Stimulated activated CD8-positive, alpha-beta memory T cell treated with anti-CD3 and anti-CD28 coated beads, Interleukin-4, amount 100 ng/mL, for 1 hour (primary cell): Measurements from ENCODE around the gene SRGAP2B.
"Not testable (repeated sequence)": the region's sequence is repeated elsewhere in the genome, so short reads cannot be mapped to it uniquely, and the experiment has no call there.

Source experiments
- DNase-seq, 2 donors: peaks; one replicate each; pipeline ENCODE4 v3.0.0-alpha.2; 2020; ENCODE audit warnings: low read depth in 2 of 2, low spot score in 1 of 2

SRGAP2B gene

DNA sequence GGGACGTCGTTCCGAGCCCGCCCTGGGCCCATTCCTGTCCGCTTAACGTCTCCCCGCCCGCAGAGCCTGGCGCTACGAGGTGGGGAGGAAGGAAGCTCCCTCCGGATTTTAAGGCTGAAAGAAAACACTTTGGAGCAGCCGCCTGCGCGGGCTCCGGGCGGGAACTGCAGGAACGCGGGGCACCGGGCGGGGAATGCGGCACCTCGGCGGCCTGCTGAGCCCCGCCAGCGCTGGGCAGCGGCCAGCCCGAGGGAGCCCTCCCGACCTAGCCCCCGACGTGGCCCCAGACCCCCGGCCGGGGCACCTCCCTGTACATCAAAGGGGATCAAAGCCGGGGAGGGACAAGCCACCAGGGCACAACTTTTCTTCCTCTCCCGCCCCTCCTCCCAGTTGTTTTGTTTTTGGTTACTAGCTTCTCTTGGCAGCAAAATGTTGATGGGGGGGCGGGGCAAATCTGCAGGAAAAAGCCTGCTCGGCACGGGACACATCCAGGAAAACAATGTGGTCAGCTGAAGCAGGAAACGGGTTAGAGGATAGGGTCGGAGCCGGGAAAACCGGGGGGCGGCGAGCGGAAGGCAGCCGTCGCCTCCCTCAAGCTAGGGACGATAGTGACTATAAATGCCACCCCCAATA, 1.5 kb downstream of the SRGAP2B start:
- not testable (repeated sequence) for DNase-seq

DNA sequence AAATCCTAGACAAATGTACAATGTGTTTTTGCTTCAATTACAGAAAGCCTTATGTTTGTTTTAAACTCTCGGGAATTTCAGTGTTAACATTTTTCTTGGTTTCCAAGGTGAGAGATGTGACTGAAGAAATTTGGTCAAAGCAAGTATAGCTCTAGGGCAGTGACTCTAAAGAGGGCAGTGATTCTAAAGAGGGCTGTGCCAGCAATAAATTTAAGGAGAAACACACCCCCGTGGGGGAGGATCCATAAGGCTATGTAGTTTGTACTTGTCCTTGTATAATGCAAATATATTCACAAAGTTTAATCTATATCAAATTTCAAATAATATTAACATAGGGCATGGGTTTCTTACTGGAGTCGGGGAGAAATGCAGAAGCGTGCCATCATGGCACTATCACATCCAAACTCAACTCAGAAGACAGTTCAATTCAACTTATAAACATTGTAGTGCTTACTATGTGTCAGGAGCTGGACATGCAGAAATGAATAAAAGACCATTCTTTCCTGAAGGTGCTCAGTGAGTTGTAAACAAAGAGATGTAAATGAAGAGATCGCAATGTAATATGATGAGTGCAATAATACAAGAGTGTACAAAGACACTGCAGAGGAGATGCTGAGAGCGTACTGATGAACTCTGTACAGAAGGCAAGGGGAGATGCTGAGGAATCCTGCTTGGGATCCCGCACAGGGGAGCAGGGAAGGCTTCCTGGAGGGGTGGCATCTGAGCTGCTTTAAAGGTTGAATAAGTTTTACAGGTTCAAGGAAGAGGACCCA, 12.5 kb downstream of the SRGAP2B start:
- not testable (repeated sequence) for DNase-seq

DNA sequence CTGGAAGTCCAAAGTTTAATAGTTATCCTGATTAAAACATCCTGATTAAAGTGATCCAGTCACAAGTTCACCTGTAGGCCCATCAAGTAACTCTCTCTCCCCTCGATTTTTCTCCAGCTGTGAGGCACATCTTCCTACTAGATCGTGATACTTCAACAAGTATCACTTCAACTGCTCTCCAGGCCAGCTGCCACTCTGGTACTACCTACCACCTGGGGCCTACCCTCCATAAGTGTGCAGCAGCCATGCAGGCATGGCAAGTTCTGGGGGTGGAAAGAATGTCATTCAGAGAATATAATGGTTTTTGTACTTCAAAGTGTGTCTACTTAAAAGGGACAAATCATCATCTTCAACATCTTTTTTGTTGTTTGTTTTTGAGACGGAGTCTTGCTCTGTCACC, 14.9 kb downstream of the SRGAP2B start:
- DNase-seq = not testable (repeated sequence)

DNA sequence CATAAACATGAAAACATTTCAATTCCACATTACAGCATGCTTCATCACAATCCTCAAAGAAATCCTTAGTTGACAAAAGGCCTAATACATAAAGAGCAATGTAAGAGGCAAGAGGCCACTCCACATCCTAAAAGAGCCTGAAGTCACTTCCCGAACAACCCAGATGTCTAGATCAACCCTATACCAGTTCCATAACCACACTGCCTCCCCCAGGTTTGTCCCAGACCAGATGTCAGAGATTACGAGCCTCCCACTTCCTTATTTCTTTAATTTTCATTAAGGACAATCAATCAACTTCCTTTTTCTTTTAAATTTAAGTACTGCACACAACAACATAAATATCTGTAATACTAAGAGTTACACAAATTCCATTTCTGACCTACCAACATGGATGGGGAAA, 15.4 kb downstream of the SRGAP2B start:
- DNase-seq = not testable (repeated sequence)

DNA sequence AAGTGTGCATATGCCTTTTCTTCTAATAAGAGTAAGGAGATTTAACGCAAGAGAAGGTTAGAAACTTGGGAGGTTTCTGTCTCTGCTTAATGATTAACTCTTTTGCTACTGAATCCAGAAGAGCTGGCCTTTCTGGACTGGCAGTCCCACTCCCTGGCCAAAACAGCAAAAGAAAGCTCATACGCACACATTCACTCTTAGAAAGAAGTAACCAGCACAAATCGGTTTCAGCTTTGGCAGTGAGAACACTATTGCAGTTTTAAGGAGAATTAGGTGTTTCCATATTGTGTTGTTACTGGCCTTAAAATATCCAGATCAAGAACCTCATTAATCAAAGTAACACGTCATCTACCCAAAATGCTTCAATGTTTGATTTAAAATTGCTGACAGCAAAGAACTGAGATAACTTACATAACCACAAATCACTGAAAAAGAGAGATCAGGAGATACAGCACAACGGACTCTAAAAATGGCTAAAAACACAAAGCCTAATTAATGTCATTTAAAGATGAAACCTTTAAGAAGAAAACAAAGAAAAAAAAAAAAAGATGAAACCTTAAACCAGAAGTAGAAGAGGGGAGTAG, 16.2 kb downstream of the SRGAP2B start:
- not testable (repeated sequence) for DNase-seq

DNA sequence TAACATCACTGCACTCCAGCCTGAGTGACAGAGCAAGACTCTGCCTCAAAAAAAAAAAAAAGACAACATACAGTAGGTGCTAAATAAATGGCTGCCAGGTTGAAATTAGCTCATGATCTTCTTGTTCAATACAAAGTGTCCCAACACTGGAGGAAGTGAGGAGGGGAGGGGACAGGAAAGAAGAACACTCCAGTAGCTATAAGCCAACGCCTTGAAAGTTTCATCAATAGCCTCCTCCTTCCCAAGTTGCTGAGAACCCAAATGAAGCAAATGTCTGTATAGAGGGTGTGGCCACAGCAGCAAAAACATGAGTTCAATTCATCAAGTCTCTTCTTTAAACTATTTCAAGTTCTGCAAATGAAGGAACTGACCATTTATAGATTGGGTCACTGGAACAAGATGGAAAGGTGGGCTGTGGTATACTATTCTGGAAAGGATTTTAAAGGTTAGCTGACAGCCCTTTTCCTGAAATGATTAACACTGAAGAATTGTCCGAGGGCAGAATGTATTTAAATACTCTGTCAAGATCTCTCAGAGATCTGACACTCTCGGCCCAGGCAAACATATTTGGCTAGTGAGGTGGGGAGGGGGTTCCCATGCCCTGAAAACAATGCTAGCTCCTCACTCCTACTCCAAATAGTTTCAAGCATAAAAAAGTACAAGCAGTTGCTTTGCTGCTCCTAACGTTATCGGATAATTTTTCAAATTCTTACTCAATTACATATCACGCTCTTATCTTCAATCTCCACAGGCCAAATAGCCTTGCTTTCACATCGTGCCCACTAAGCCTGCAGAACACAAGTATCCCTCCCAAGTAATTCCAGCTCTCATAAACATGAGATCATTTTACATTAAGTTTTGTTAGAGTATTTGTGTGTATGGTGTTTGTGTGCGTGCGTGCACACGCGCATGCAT, 17.0 kb downstream of the SRGAP2B start:
- DNase-seq = not testable (repeated sequence)

DNA sequence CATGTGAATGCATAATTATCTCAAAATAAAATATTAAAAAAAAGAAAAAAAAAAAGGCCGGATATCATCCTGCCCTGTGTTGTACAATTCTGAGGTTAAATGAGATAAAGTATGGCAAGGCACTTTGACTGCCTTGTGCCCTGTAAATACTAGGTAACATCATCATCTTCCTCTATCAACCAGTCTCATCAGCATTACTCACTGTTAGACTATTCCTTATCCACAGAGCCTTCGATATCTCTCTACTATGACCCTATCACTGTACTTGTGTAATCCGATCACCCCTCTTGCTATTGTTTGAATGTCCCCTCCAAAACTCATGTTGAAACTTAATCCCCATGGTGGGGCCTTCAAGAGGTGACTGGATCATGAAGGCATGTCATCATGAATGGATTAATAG, 18.3 kb downstream of the SRGAP2B start:
- DNase-seq = not testable (repeated sequence)

DNA sequence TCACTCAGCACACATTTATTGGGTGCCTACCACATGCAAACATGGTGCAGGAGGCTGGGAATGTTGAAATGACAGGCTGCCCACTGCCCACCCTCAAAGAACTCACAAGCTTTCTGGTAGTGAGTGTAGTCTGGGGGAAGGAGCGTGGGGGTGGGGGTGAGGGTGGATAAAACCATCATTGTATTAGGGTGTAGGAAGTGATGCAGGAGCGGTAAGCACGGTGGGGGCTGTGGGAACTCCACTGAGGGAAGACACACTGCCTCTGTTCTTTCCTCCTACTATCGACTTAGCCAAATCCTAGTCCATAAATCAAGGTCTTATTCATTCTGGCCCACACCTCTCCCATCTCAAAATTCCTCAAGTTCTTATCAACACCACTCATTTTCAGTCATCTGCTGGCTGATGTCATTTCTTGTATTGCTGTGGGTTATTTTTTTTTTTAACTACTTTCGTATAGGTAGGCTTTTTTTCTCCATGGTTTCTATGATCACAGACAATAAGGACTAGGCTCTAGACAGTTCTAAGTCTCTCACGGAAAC, 21.0 kb downstream of the SRGAP2B start:
- DNase-seq = not testable (repeated sequence)

DNA sequence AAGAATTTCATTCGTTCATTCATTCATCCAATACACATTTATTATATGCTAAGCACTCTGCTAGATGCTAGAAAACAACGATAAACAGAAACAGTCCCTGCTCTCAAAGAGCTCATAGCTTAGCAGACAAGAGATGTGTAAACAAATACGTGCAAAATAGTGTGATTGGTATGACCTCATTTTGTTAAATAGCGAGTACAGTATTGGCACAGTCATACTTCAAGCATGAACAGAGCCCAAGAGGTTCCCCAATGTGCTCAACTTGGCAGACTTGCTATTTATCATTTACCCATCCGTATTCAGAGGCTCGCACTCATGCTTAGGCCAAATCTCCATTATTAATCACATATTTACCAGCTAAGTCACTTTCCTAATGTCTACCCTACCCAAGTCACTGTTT, 23.6 kb downstream of the SRGAP2B start:
- DNase-seq = not testable (repeated sequence)

DNA sequence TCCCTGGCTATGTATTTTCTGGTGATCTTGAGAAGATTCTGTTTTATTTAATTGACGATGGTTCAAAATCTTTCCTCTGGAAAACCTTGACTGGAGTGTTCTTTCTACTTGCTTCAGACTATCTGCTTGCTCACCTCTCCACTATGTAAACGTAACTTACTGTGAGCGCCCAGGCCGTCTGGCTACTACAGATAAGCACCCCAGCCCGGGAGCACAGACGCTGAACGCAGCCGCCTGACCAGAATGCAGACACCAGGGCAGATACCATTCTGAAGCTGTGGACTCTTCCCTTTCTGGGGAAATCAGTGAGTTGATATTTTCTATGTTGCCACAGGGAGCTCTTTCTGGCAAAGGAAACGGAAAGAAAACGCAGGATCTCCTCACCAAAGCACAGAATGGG, 28.6 kb downstream of the SRGAP2B start:
- DNase-seq = not testable (repeated sequence)

DNA sequence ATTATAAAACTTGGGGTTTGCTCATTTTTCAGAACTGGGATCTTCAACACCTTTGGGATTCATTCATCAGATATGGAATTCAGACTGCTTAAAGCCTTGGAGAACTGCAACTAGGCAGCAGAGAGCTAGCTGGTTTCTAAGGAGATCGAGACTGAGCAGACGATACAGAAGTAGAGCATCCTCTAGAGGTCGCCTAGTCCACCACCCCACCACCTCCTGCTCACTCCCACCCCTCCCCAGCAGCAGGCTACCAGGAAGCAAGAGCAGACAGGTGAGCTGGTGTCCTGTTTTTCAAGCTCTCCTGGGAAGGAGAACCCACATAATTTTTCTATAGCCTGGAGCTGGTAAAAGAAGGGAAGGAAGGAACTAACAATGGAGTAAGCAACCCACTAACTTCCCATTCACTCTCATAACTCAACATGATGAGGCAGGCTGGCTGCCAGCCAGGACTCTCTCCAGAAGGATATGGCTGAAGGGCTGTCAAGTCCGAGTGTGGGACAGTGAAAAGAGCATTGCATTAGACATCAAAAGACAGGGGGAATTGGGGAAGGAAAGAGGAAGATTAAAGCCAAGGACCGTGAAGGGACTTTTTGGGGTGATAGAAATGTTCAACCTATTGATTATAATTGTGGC, 29.8 kb downstream of the SRGAP2B start:
- not testable (repeated sequence) for DNase-seq

DNA sequence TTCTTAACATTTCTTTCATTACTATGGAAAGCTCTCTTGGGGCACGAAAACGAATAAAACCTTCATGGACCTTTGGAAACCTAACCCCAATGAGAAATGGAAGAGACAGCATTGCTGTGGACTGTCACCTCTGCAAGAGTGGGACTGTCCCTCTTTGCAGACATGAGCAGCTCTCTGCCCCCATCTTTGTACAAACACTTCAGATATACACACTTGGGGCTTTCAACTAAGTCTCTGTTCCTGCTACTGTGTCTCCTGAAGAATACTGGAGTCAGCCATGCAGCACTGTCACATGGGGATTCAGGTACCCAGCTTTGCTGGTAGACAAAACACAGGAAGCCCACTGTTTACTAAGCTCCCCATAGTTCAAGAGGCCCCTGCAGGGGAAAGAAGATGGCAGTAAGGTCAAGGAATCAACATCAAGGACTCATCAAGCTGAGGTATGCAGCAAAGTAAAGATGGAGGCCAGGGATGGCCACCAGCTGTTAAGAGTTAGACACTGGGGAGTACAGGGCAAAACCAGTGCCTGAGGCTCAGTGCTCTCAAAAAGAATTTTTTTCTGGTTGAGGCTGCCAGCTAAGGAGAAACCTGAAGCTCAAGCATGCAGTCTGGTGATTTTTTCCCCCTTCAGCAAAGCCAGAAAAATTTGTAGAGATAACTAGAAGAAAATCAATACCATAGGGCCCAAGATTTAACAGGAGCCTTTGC, 31.0 kb downstream of the SRGAP2B start:
- DNase-seq = not testable (repeated sequence)

DNA sequence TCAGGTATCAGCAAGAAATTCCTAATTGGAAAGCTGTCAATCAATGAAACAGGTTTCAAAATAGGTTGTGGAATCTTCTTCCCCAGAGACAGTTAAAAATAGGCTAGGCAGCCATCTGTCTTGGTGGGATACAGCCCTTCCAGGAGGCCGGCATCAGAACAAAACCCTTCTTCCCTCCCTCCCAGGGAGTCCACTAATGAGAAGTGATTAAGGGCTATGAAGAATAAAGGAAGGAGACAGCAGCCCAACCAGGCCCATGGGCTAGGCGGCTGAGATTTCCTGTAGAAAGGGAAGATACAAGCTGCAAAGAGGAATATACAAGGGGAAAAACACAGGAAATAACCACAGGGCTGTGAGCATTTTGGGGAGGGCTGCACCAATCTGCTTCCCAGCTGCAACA, 31.8 kb downstream of the SRGAP2B start:
- DNase-seq = not testable (repeated sequence)

DNA sequence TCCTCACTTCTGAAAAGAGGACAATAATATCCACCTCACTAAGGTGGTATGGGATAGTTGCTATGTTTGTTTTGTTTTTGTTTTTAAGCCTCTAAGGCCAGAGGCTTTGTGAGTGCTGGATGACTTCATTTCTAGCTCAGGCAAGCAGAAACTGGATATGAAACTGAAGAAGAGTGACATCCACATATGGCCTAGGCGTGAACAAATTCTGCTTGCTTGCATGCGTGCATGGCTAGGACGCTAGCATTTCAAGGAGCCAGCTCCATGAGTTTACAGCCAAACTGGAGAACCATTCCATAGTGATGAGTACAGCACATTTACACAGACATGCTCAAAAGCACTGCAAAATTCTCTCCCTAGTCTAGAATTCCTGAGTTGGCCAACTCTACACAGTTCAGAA, 36.9 kb downstream of the SRGAP2B start:
- DNase-seq = not testable (repeated sequence)

DNA sequence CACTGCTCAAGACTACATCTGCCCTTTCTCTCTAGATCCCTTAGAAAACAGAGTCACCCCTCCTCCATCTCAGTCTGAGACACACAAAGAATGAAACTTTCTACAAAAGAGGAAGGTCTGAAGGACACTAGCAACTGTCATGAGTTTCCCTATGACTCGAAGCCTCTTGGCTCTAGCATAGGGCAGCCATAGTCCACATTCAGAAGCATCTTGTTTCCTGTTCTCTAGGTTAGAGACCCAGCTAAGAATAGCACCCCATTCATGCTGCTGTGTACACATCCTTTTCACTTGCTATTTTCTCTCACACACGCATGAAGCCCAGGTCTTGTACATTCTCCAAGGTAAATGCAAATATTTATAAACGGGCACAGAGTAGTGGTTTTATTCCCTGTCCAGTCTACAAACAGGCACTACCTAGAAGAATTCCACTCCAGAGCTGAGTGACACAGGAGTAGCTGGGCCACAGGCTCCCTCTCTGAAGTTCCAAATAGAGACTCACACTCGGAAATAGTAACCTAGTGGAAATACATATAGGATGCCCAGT, 39.8 kb downstream of the SRGAP2B start:
- not testable (repeated sequence) for DNase-seq

DNA sequence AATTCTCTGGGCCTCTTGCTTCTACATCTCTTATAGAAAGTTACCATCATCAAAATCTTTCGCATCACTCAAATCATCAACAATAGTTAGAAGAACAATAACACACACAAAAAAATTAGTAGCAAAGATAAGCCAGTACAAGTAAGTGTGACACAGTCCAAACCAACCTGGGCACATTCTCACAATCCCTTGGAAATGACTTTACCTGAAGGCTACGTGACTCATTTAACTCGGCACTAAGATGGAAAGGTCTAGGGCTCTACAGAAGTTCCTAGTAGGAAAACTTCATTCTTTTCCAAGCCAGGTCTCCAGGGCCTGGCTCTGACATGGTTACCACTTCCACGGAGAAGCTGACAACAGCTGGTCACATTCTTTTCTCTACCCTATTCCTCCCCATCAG, 41.7 kb downstream of the SRGAP2B start:
- not testable (repeated sequence) for DNase-seq

DNA sequence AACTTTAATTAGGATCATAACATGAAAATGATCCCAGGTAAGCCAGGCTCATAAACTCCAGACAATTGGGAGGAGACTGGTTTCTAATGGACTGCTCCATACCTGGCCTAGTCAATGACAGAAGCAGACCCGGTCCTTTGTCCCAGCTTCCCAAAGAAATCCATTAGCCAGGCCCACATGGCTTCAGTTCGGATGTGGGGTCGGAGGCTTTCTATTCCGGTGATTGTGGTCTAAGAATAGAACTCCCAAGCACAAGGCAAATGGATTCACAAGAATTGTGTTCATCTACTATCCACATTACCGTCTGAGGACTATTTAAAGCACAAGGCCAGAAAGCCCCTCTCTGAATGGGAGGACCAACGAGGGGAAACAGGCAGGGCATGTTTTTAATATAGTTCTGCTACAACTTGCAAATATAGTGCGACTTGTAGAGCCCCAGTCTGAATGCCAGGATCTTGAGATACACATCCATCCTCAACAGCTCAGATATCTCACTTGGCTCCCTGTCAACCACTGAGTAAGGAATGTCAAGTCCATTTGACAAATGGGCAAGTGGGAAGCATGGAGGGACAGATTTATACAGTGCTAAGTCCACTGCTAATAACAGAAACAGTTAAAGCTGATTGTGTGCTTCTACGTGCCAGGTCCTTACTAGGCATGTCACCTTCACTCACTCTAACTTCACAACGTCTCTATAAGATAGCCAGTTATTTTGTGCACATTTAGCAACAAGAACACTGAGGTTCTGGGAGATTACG, 42.9 kb downstream of the SRGAP2B start:
- DNase-seq = not testable (repeated sequence)

DNA sequence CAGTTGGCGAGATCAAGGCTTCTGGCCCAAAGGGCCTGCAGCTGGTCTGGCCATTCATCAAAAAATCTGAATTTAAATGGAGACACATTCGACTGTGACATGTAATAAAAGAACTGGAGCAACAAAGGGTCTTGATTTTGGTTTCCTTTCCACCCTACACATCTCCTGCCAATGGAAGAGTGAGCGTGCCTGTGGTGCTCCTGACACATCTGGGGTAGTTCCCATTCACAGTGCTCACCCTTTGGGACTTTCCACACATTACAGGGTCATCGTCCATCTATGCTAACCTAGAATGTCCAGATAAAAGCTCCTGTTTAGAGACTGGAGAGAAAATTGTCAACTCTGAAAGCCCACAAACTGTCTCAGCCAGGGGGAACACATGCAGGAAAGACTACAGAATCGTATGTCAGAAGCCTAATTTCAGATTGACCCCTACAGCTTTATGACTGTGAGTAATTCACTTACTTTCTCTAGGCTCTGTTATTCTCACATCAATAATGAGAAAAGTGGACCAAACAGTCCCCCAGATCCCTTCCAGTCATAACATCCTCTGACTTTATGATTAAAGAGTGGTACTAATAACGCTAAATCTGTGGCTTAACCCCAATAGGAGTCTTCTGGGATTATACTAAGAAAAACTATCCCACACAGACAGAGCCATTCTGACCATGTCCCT, 46.8 kb downstream of the SRGAP2B start:
- not testable (repeated sequence) for DNase-seq
